Adrenal gland (tissue), 12 donors: ENCODE results near the gene IGFBP4. TPM values are rescaled to one million over a fixed set of nuclear protein-coding genes. Genes with fewer than 3 reads are reported as not detected.
A peak's percentile ranks its signal among the peaks of the same experiment; 100 is the strongest.

Experiments
- DNase-seq, 7 donors: peaks; one replicate each; pipeline ENCODE4 v3.0.0-alpha.2; 2019 to 2020
- H3K27ac ChIP-seq, 5 donors: fragments of 200-600 bp; sonication (generic) in 4 of 5; 1 replicate in 3 of 5; 2 replicates in 2 of 5; pipeline versions ENCODE4 v1.5.1 to v1.8.0; 2016 to 2020; ENCODE audit warnings: mild to moderate bottlenecking in 1 of 5
- H3K27me3 ChIP-seq: fragments of 200-600 bp; 2 replicates; pipeline ENCODE4 v1.8.0; 2021
- H3K36me3 ChIP-seq, 2 donors: fragments of 200-600 bp; replicated peaks in 1 of 2; 1 replicate in 1 of 2; 2 replicates in 1 of 2; pipeline versions ENCODE4 v1.5.1 to v1.8.0; 2018 to 2022
- H3K4me1 ChIP-seq, 2 donors: fragments of 200-600 bp; replicated peaks in 1 of 2; 1 replicate in 1 of 2; 2 replicates in 1 of 2; pipeline versions ENCODE4 v1.5.1 to v1.8.0; 2018 to 2021
- H3K4me3 ChIP-seq, 4 donors: fragments of 200-600 bp; sonication (generic) in 3 of 4; one replicate each; pipeline ENCODE4 v1.5.1; 2016 to 2018
- H3K9me3 ChIP-seq, 3 donors: fragments of 200-600 bp; sonication (generic) in 1 of 3; replicated peaks in 1 of 3; 1 replicate in 2 of 3; 2 replicates in 1 of 3; pipeline versions ENCODE4 v1.5.1 to v1.8.0; 2016 to 2021
- CTCF ChIP-seq, 6 experiments: fragments of 450-650 bp in 4 of 6; fragments of 200-600 bp in 2 of 6; sonication (generic) in 1 of 6; IDR thresholded peaks; 1 replicate in 5 of 6; 2 replicates in 1 of 6; pipeline versions ENCODE4 v1.5.1 to v1.8.0; 2016 to 2021; ENCODE audit warnings: antibody characterized with exemption in 6 of 6, mild to moderate bottlenecking in 2 of 6, moderate library complexity in 1 of 6
- POLR2A ChIP-seq, 2 donors: fragments of 450-650 bp; IDR thresholded peaks; one replicate each; pipeline ENCODE4 v1.6.1; 2017; ENCODE audit warnings: antibody characterized with exemption in 2 of 2, mild to moderate bottlenecking in 2 of 2, moderate library complexity in 1 of 2
- WGBS, 4 donors: extraction: QIAGEN DNeasy Blood & Tissue Kit in 2 of 4; methylation state at CpG; one replicate each; pipeline versions ENCODE4 v1.1.5 to v1.1.7; 2013 to 2017; 5-methylcytosine and 5-hydroxymethylcytosine counted together
- intact Hi-C, 2 donors: fragments of 100-400 bp; cut with DNase I; formaldehyde crosslinking; loops; one replicate each; pipeline versions ENCODE4 v1.14.1 to v1.15.0; 2022 to 2023
- polyA plus RNA-seq, 3 donors: library from polyadenylated mRNA; stranded (reverse); fragments of 200-250 nt in 2 of 3; fragments of 350-450 nt in 1 of 3; fragmentation: Illumina TruSeq in 1 of 3; extraction: RNeasy Lipid Tissue Mini Kit (QIAGEN cat#74804) in 1 of 3; gene quantifications; one replicate each; pipeline ENCODE4 v1.2.3, GENCODE V29; 2013 to 2014
- total RNA-seq, 9 donors: library from RNA; depleted of rRNA in 4 of 9; stranded (reverse); fragments of >200 nt in 4 of 9; fragments of 120-200 nt in 1 of 9; fragmentation: NEBNext Ultra II Directional in 1 of 9; extraction: Animal tissue kit (Norgen Biotek cat#: 25700) in 1 of 9; gene quantifications; one replicate each; pipeline versions ENCODE4 v1.1.0 to v1.2.4, GENCODE V29; 2013 to 2023
- donor health status: healthy with polysubstance abuse.
- donor health status: Bipolar disorder and iron deficiency.
- donor health status: DM: yes; HTN: yes; CAD: no.
- donor health status: DM: no; HTN: no; CAD: no.
- donor health status: DM: no; HTN: no; CAD: no.
- donor health status: DM: yes; HTN: yes; CAD: no.

IGFBP4 gene
- total and polyA plus RNA-seq, 12 donors: 21.4 to 458 (median 256) TPM

- Histone ChIP-seq H3K27me3 (no peaks in the 10 kb centered on the region), H3K36me3 (no peaks in the 10 kb centered on the region), H3K4me3 (no peak overlapping the region), H3K9me3 (no peaks in the 10 kb centered on the region), H3K4me1 (no peaks in the 10 kb centered on the region), H3K27ac (peak overlapping the region in 1 of 5 donors; percentile 47)
- 87 to 92% (median 91%) methylated on average over 6 of the region's 6 CpGs for WGBS, 4 donors
- no peak for DNase-seq
- no peak for TF ChIP-seq CTCF (IDR thresholded peaks at IDR 0.05)
- no peak for TF ChIP-seq POLR2A (IDR thresholded peaks at IDR 0.05)
- intact Hi-C loops: no loop called here
These were observed 28.8 kb downstream of the IGFBP4 start for GRCh38 chr17:40471846-40472732.

GRCh38 chr17:40472733-40473452 lies 29.6 kb downstream of the IGFBP4 start:
- Histone ChIP-seq H3K36me3 (no peaks in the 10 kb centered on the region), H3K9me3 (no peaks in the 10 kb centered on the region), H3K27me3 (no peaks in the 10 kb centered on the region), H3K27ac (no peak overlapping the region), H3K4me3 (no peak overlapping the region), H3K4me1 (no peaks in the 10 kb centered on the region)
- WGBS, 4 donors: 84 to 90% (median 89%) methylated on average over 3 of the region's 3 CpGs
- TF ChIP-seq CTCF (IDR thresholded peaks at IDR 0.05): no peak
- TF ChIP-seq POLR2A (IDR thresholded peaks at IDR 0.05): no peak
- intact Hi-C loops: no loop called here
- no peak for DNase-seq

DNA sequence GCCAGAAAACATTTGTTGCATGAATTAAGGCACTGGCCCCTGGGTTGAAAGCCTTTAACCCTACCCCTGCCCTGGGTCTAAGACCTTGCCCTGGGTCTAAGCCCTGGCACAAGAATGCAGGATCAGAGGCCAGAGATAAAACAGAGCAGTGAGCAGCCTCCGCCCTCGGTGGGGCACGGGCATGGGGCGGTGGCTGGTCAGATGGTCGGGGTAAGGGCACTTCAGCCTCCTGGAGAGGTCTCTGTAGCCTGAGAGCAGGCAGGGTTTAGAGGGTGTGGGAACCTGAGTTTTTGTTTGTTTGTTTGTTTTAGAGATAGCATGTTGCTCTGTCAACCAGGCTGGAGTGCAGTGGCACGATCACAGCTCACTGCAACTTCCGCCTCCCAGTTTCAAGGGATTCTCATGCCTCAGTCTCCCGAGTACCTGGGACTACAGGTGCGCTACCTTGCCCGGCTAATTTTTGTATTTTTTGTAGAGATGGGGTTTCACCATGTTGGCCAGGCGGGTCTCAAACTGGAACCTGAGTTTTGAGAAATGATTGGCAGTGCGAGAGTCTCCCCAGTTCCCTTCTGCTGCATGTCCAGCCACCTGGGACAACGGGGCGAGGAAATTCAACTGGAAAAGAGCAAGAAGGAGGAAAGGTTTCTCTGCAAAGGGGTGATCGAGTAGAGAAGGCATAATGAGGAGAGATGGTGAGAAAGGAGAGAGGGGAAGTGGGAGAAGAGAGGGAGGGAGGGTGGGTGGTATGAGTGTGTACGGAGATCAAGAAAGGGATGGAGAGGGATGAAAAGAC lies 30.5 kb downstream of the IGFBP4 start:
- Histone ChIP-seq H3K4me3 (no peak overlapping the region), H3K9me3 (no peaks in the 10 kb centered on the region), H3K4me1 (no peaks in the 10 kb centered on the region), H3K36me3 (no peaks in the 10 kb centered on the region), H3K27ac (no peak overlapping the region), H3K27me3 (no peaks in the 10 kb centered on the region)
- WGBS, 4 donors: 76 to 88% (median 82%) methylated on average over 11 to 16 of the region's 16 CpGs
- intact Hi-C loops: no loop called here
- no peak for DNase-seq
- no peak for TF ChIP-seq POLR2A (IDR thresholded peaks at IDR 0.05)

DNA sequence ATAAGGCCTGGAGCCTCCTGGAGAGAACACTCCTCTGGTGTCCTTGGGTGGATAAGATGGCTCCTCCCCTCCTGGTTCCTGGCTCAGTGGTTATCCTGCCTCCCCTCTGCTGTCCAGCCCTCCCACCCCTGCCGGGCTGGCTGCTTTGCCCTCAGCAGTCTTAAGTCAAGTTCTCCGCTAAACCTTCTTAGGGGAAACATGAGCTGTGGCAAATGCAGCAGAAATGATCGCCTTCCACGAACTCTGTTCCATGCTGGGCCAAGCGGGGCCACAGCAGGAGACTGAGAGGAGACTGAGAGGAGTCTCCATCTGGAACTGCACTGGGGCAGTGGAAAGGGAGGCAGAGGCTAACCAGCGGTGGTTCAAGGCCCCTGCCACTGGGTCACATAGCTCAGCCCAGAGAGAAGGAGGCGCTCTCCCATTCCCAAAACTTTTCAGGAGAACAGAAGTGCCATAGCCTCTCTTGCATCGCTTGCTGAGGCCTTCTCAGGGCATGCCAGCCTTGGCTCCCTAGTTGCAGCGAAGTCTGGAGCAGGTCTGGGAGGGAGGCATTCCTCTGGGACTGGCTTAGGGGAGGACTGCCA lies 31.3 kb downstream of the IGFBP4 start:
- TF ChIP-seq POLR2A (IDR thresholded peaks at IDR 0.05): no peak
- TF ChIP-seq CTCF (IDR thresholded peaks at IDR 0.05): no peak
- Histone ChIP-seq H3K27me3 (no peaks in the 10 kb centered on the region), H3K4me1 (no peaks in the 10 kb centered on the region), H3K4me3 (no peak overlapping the region), H3K27ac (no peak overlapping the region), H3K36me3 (no peaks in the 10 kb centered on the region), H3K9me3 (no peaks in the 10 kb centered on the region)
- DNase-seq: no peak
- intact Hi-C loops: no loop called here
- 80 to 87% (median 84%) methylated on average over 3 to 9 of the region's 9 CpGs for WGBS, 4 donors
